SU-DHL-6 (cell line): Measurements from ENCODE around the gene NANOGP8.

Experiments used
- H2AFZ ChIP-seq: fragments of 200-600 bp; sonication (generic); 2 replicates; pipeline ENCODE4 v1.6.1; 2014; ENCODE audit warnings: low read depth, mild to moderate bottlenecking, moderate library complexity, mixed read lengths, antibody characterized with exemption, low read length; ENCODE audit not compliant: severe bottlenecking
- H3F3A ChIP-seq: fragments of 200-600 bp; shearing (Covaris generic); 2 replicates; pipeline ENCODE4 v1.6.0; 2016; ENCODE audit warnings: antibody characterized with exemption, mild to moderate bottlenecking; ENCODE audit not compliant: insufficient read depth
- H3K27ac ChIP-seq: fragments of 200-600 bp; sonication (generic); 2 replicates; pipeline ENCODE4 v1.5.1; 2016; ENCODE audit warnings: low read depth, mild to moderate bottlenecking, low read length, moderate library complexity, mixed read lengths
- H3K27me3 ChIP-seq: fragments of 200-600 bp; sonication (generic), shearing (Covaris generic); 2 replicates; pipeline ENCODE4 v1.6.0; 2014; ENCODE audit warnings: mild to moderate bottlenecking, low read length
- H3K36me3 ChIP-seq: fragments of 200-600 bp; sonication (generic); 2 replicates; pipeline ENCODE4 v1.6.1; 2014; ENCODE audit warnings: mild to moderate bottlenecking, low read length, mixed read lengths
- H3K4me2 ChIP-seq: fragments of 300-600, 200-600 bp; shearing (Covaris generic), sonication (generic); 2 replicates; pipeline ENCODE4 v1.6.0; 2014; ENCODE audit warnings: low read length, low read depth, mild to moderate bottlenecking; ENCODE audit not compliant: poor library complexity, severe bottlenecking
- H3K4me3 ChIP-seq: fragments of 200-600 bp; sonication (generic); 2 replicates; pipeline ENCODE4 v1.5.1; 2014; ENCODE audit warnings: antibody characterized with exemption, low read length, mild to moderate bottlenecking, mixed read lengths; ENCODE audit not compliant: insufficient read depth, poor library complexity, severe bottlenecking
- H3K79me2 ChIP-seq: fragments of 200-600 bp; sonication (generic); 2 replicates; pipeline ENCODE4 v1.6.1; 2014; ENCODE audit warnings: mild to moderate bottlenecking, low read length, moderate library complexity; ENCODE audit not compliant: insufficient read depth
- H3K9ac ChIP-seq: fragments of 200-600 bp; sonication (generic); 2 replicates; pipeline ENCODE4 v1.7.0; 2014; ENCODE audit warnings: mild to moderate bottlenecking, low read length
- H3K9me2 ChIP-seq: fragments of 200-600 bp; sonication (generic); replicated peaks from 2 replicates; pipeline ENCODE4 v1.6.1; 2014; ENCODE audit warnings: low read length; ENCODE audit not compliant: insufficient read depth
- H3K9me3 ChIP-seq: fragments of 200-600 bp; sonication (generic); 2 replicates; pipeline ENCODE4 v1.6.1; 2014; ENCODE audit warnings: low read length, mixed read lengths; ENCODE audit not compliant: insufficient read depth
- H4K20me1 ChIP-seq: fragments of 200-600 bp; sonication (generic); 2 replicates; pipeline ENCODE4 v1.6.1; 2014; ENCODE audit warnings: low read depth, mild to moderate bottlenecking, antibody characterized with exemption, low read length, moderate library complexity, mixed read lengths
- CTCF ChIP-seq: fragments of 200-600 bp; sonication (generic); IDR thresholded peaks from one replicate; pipeline ENCODE4 v1.5.1; 2017; ENCODE audit warnings: antibody characterized with exemption, mild to moderate bottlenecking, low read length, moderate library complexity; ENCODE audit not compliant: insufficient read depth, poor library complexity, severe bottlenecking
- EZH2phosphoT487 ChIP-seq: fragments of 200-600 bp; sonication (generic), shearing (Covaris generic); conservative IDR thresholded peaks from 2 replicates; pipeline ENCODE4 v1.6.1; 2018; ENCODE audit warnings: mild to moderate bottlenecking, antibody characterized with exemption, low read length, moderate library complexity, mixed read lengths

NANOGP8 gene

GRCh38 chr15:35054380-35054779 is 30.7 kb downstream of the NANOGP8 start:
- Histone ChIP-seq H3K9me2 (no peaks in the 10 kb centered on the region), H3K4me3 (no peak overlapping the region), H3K36me3 (no peaks in the 10 kb centered on the region), H2AFZ (no peak overlapping the region), H3F3A (no peaks in the 10 kb centered on the region), H3K27ac (no peak overlapping the region), H3K79me2 (no peaks in the 10 kb centered on the region), H3K27me3 (no peaks in the 10 kb centered on the region), H3K9me3 (no peaks in the 10 kb centered on the region), H3K4me2 (no peak overlapping the region), H4K20me1 (no peaks in the 10 kb centered on the region), H3K9ac (no peak overlapping the region)
- TF ChIP-seq CTCF: no peak
- TF ChIP-seq EZH2phosphoT487: no peak

- Histone ChIP-seq H3K36me3 (no peaks in the 10 kb centered on the region), H3K79me2 (no peaks in the 10 kb centered on the region), H3K27ac (no peak overlapping the region), H3K4me2 (no peak overlapping the region), H3K27me3 (no peaks in the 10 kb centered on the region), H2AFZ (no peak overlapping the region), H3F3A (no peaks in the 10 kb centered on the region), H3K4me3 (no peak overlapping the region), H4K20me1 (no peaks in the 10 kb centered on the region), H3K9me3 (no peaks in the 10 kb centered on the region), H3K9ac (no peak overlapping the region), H3K9me2 (no peaks in the 10 kb centered on the region)
- TF ChIP-seq EZH2phosphoT487 (no peak), CTCF (no peak)
Measured at GRCh38 chr15:35047996-35048395, 37.1 kb downstream of the NANOGP8 start.

GRCh38 chr15:35047528-35047927 is 37.6 kb downstream of the NANOGP8 start:
- Histone ChIP-seq H3K27ac (no peak overlapping the region), H3K27me3 (no peaks in the 10 kb centered on the region), H3K4me3 (no peak overlapping the region), H4K20me1 (no peaks in the 10 kb centered on the region), H3K4me2 (no peak overlapping the region), H3F3A (no peaks in the 10 kb centered on the region), H3K9ac (no peak overlapping the region), H3K9me2 (no peaks in the 10 kb centered on the region), H3K9me3 (no peaks in the 10 kb centered on the region), H2AFZ (no peak overlapping the region), H3K79me2 (no peaks in the 10 kb centered on the region), H3K36me3 (no peaks in the 10 kb centered on the region)
- no peak for TF ChIP-seq EZH2phosphoT487
- no peak for TF ChIP-seq CTCF
